Hepatocyte (in vitro differentiated cells): Measurements from ENCODE around the gene PTPRC.

Experiments
- CTCF ChIP-seq: fragments of 200-600 bp; sonication (generic); IDR thresholded peaks from 2 replicates; pipeline ENCODE4 v1.5.1; 2016; ENCODE audit warnings: antibody characterized with exemption, mild to moderate bottlenecking; ENCODE audit not compliant: poor library complexity
- EZH2 ChIP-seq: fragments of 200-600 bp; sonication (generic); IDR thresholded peaks from 2 replicates; pipeline ENCODE4 v1.6.1; 2016; ENCODE audit warnings: antibody characterized with exemption, mild to moderate bottlenecking, borderline replicate concordance
- EZH2phosphoT487 ChIP-seq: fragments of 200-600 bp; sonication (generic); IDR thresholded peaks from one replicate; pipeline ENCODE4 v1.6.1; 2018; ENCODE audit warnings: antibody characterized with exemption, mild to moderate bottlenecking, low read depth, moderate library complexity; ENCODE audit not compliant: unreplicated experiment, severe bottlenecking

DNA sequence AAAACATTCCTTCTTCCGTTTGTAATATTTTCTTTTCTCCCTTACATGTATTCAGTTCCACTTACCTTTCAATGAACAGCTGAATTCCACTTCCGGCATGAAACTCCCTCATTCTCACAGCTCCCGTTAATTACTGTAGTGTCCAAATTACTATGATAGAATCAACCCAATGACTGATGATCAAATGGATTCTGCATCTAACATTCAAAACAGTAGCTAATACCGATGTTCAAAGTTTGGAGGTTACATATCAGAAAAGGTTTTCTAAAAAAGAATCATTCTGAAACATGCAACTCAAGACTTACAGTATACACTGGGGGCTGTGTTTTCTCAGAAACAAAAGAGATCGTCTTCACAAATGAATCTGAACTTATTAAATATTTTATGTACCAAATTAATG lies 77.2 kb downstream of the PTPRC start:
- TF ChIP-seq CTCF (no peak), EZH2 (no peak), EZH2phosphoT487 (no peak)
